Cardiac muscle cell (in vitro differentiated cells and primary cell): ENCODE measurements around the gene ZNF483. TPM values are rescaled to one million over a fixed set of nuclear protein-coding genes. Genes with fewer than 3 reads are reported as not detected.

Experiments
- DNase-seq, 2 donors: peaks; one replicate each; pipeline versions ENCODE4 v3.0.0 to v3.0.0-alpha.2; 2010 to 2017; ENCODE audit warnings: low read depth in 1 of 2, low spot score in 1 of 2
- H3K27ac ChIP-seq: fragments of 200-600 bp; sonication (generic); 2 replicates; pipeline ENCODE4 v1.5.1; 2016
- H3K27me3 ChIP-seq: fragments of 200-600 bp; sonication (generic); 2 replicates; pipeline ENCODE4 v1.6.0; 2016; ENCODE audit warnings: control low read depth
- H3K36me3 ChIP-seq: fragments of 200-600 bp; sonication (generic); 2 replicates; pipeline ENCODE4 v1.5.1; 2016; ENCODE audit warnings: control low read depth
- H3K4me1 ChIP-seq: fragments of 200-600 bp; sonication (generic); 2 replicates; pipeline ENCODE4 v1.8.1; 2017; ENCODE audit warnings: low read depth, mild to moderate bottlenecking, mixed run types
- H3K4me3 ChIP-seq: fragments of 200-600 bp; sonication (generic); 2 replicates; pipeline ENCODE4 v1.5.1; 2016; ENCODE audit warnings: mild to moderate bottlenecking
- H3K9me3 ChIP-seq: fragments of 200-600 bp; sonication (generic); 2 replicates; pipeline ENCODE4 v1.5.1; 2017; ENCODE audit warnings: low read depth, mild to moderate bottlenecking, control low read depth
- polyA plus RNA-seq: library from polyadenylated mRNA; unstranded; fragments of >200 nt; fragmentation: Nextera tagmentation; extraction: Ambion mirVana; gene quantifications from 2 replicates; pipeline ENCODE4 v1.2.1, GENCODE V29; 2016
- total RNA-seq: library from RNA; depleted of rRNA; stranded (reverse); fragments of >200 nt; gene quantifications from 2 replicates; pipeline ENCODE4 v1.2.3, GENCODE V29; 2016
- TF ChIP-seq, protein P1 (sequence below): IDR thresholded peaks from 2 replicates; pipeline ENCODE4 v1.5.1; 2012; ENCODE audit warnings: low read depth, mild to moderate bottlenecking, low read length

ZNF483 gene
- 4.5 and 7.2 TPM in 2 replicates for total RNA-seq
- polyA plus RNA-seq = 2.2 and 3.8 TPM in 2 replicates

DNA sequence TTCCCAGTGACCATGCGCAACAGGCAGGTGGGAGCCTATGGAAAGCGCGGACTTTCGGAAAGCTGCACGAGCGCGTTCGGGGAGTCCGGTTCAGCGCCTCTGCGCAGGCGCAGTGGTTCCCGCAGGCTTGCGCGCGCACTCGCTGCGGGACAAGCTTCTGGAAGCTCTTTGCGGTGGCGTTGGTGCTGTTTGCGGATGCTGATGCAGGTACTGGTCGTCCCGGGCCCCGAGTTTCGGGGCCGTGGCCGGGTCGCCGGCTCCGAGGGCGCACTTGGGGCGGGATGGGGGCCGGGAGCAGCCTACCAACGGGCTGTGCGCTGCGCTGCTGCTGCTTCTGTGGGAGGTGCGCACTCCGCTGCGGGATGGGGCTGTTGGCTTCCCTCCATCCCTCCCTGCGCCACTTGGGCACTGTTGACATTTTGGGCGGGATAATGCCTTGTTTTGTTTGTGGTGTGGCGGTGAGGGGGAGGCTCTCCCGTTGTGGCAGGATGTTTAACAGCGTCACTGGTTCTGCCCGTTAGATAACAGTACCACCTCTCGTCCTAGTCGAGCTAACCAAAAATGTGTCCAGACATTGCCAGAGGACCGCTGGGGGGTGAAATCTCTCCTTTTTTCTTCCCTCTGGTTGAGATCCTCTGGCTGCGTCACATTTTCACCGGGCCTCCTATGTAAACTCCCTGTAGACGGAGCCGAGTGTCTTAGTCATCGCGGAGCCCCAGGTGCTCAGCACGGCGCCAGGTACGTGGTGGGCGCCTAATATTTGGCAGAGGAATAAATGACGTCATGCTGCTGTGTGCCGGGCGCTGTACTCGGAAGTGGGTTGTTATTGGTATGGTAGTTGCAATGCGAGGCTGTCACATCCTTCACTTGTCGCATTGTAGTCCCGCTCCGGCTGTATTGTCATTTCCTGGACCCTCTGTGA, at the start of gene ZNF483:
Gene ZNF483, plus strand, starts transcription at position 124 of the 922 bp plus-strand sequence. CDS start 2,217 bp downstream, outside the sequence.
- H3K27ac ChIP-seq = no peak within 1 kb of the TSS
- H3K9me3 ChIP-seq = no peaks in the 10 kb centered on the region
- peak within 1 kb of the TSS; percentile 66 for H3K4me3 ChIP-seq
- TF ChIP-seq, protein P1, sequence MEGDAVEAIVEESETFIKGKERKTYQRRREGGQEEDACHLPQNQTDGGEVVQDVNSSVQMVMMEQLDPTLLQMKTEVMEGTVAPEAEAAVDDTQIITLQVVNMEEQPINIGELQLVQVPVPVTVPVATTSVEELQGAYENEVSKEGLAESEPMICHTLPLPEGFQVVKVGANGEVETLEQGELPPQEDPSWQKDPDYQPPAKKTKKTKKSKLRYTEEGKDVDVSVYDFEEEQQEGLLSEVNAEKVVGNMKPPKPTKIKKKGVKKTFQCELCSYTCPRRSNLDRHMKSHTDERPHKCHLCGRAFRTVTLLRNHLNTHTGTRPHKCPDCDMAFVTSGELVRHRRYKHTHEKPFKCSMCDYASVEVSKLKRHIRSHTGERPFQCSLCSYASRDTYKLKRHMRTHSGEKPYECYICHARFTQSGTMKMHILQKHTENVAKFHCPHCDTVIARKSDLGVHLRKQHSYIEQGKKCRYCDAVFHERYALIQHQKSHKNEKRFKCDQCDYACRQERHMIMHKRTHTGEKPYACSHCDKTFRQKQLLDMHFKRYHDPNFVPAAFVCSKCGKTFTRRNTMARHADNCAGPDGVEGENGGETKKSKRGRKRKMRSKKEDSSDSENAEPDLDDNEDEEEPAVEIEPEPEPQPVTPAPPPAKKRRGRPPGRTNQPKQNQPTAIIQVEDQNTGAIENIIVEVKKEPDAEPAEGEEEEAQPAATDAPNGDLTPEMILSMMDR = no peak
- H3K27me3 ChIP-seq = peaks cover 4% of the 10 kb centered on the region
- peak; percentile 83 to 91 for DNase-seq
- H3K4me1 ChIP-seq = no peaks in the 10 kb centered on the region
- no peaks in the 10 kb centered on the region for H3K36me3 ChIP-seq

DNA sequence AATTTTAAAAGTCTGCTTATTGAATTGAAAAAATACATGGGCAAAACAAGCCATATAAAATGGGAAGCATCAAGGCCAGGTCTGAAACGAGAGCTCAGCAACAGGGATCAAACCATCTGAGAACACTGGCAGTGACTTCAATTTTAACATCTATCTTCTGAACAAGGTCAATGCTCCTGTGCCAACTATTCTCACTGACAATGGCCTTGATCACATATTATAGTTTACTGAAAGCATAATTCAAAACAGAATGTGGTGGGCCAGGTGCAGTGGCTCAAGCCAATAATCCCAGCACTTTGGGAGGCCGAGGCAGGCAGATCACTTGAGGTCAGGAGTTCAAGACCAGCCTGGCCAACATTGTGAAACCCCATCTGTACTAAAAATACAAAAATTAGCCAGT, 49.8 kb upstream of the ZNF483 start:
- TF ChIP-seq, protein P1 = no peak
- no peak for DNase-seq
- Histone ChIP-seq H3K36me3 (no peaks in the 10 kb centered on the region), H3K4me1 (no peaks in the 10 kb centered on the region), H3K27ac (no peak overlapping the region), H3K9me3 (no peaks in the 10 kb centered on the region), H3K4me3 (no peak overlapping the region), H3K27me3 (no peaks in the 10 kb centered on the region)

DNA sequence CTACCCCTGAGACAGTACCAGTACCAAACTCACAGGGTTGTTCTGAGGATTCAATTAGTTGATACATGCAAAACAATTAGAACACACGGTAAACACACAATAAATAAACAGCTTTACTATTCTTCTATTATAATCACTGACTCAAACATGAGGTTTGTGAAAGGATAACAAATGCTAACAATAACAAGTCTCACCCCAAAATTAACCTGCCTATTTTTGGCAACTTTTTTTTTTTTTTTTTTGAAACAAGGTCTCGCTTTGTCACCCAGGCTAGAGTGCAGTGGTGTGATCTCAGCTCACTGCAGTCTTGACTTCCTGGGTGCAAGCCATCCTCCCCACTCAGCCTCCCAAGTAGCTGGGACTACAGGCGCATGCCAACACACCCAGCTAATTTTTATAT, 47.3 kb upstream of the ZNF483 start:
- Histone ChIP-seq H3K36me3 (no peaks in the 10 kb centered on the region), H3K9me3 (no peaks in the 10 kb centered on the region), H3K27ac (no peak overlapping the region), H3K27me3 (no peaks in the 10 kb centered on the region), H3K4me1 (peaks cover 6% of the 10 kb centered on the region), H3K4me3 (no peak overlapping the region)
- DNase-seq = no peak
- TF ChIP-seq, protein P1 = no peak

DNA sequence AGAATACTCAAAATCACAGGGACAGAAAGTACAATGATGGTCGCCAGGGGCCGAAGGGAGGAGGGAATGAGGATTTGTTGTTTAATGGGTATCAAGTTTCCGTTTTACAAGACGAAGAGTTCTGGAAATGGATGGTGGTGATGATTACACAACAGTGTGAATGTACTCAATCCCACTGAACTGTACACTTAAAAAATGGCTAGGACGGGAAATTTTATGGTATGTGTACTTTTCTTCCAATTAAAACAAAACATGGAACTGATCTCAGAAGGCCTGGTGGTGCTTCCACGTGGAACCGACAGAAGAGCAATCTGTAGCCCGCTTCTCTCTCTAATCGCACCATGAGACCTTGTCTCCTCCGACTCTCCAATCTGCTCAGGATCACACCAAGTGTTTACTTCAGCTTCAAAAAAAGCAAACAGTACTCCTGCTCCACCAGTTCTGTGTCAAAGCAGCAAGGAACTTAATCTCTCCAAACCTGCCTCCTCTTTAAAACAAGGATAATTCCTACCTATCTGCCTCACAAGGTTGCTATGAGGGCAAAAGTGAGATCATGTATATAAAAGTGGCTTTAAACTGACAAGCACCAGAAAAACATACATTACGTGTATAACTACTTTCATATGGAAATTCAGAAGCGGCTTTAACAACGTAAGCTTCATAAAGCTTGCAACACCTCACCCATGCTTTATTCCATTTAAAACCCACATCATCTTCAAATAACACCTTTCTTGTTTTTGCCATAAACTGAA, 42.9 kb upstream of the ZNF483 start:
- peak overlapping the region; percentile 96 for H3K27ac ChIP-seq
- peak in 1 of 2 donors; percentile 63 for DNase-seq
- peak overlapping the region; percentile 95 for H3K4me3 ChIP-seq
- no peaks in the 10 kb centered on the region for H3K36me3 ChIP-seq
- TF ChIP-seq, protein P1 = no peak
- no peaks in the 10 kb centered on the region for H3K9me3 ChIP-seq
- no peaks in the 10 kb centered on the region for H3K27me3 ChIP-seq
- peaks cover 6% of the 10 kb centered on the region for H3K4me1 ChIP-seq

DNA sequence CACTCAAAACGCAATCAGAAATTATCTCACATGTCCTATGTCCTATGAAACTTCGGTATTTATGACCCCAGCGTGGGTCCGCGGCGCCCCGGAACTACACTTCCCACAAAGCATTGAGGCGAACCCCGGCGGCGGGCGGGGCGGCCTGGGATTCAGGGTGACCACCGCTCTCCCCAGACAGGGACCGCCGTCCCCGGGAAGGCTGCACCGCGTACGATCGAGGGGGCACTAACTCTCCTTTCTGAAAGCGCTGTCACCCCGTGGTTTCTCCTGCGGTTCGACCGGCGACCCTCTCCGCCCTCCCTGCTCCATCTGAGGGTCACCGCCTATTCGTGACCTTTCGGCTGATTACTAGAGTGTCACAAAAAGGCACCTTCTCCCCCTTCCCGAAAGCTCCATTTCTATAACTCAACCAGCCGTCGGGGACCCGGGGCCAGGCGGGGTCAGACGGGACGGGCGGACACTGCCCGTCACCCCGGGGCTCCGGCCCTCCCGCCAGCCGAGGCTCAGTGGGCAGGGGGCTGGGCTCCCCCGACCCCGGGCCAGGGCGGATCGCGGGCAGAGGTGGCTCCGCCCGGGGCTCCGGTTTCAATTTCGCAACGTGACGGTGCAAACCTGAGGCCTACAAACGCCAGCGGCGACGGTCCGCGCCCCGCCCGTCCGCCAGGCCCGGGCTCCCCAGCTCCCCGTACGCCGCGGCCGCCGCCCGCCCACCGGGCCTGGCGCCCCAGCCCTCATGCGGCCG, 42.1 kb upstream of the ZNF483 start:
- H3K9me3 ChIP-seq = no peaks in the 10 kb centered on the region
- TF ChIP-seq, protein P1 = no peak
- no peaks in the 10 kb centered on the region for H3K27me3 ChIP-seq
- peak overlapping the region; percentile 95 for H3K4me3 ChIP-seq
- DNase-seq = peak; percentile 77 to 91
- H3K36me3 ChIP-seq = no peaks in the 10 kb centered on the region
- peaks cover 6% of the 10 kb centered on the region for H3K4me1 ChIP-seq
- peak overlapping the region; percentile 96 for H3K27ac ChIP-seq
